Parathyroid adenoma (tissue), 2 donors: ENCODE results near the gene MYBPC2.

Experiments used
- H2AFZ ChIP-seq: fragments of 300-600 bp; sonication (generic); one replicate; pipeline ENCODE4 v1.7.0; 2017; ENCODE audit warnings: antibody characterized with exemption, mild to moderate bottlenecking
- H3K27ac ChIP-seq: fragments of 300-600 bp; sonication (generic); one replicate; pipeline ENCODE4 v1.7.0; 2017
- H3K27me3 ChIP-seq: fragments of 300-600 bp; sonication (generic); one replicate; pipeline ENCODE4 v1.7.0; 2017; ENCODE audit warnings: low read length; ENCODE audit not compliant: control insufficient read depth, insufficient read depth
- H3K36me3 ChIP-seq: fragments of 300-600 bp; sonication (generic); one replicate; pipeline ENCODE4 v1.7.0; 2017; ENCODE audit warnings: low read length; ENCODE audit not compliant: control insufficient read depth, insufficient read depth
- H3K4me1 ChIP-seq: fragments of 300-600 bp; sonication (generic); one replicate; pipeline ENCODE4 v1.7.0; 2017; ENCODE audit warnings: control low read depth
- H3K4me2 ChIP-seq: fragments of 300-600 bp; sonication (generic); one replicate; pipeline ENCODE4 v1.7.0; 2017; ENCODE audit warnings: low read length
- H3K4me3 ChIP-seq: fragments of 300-600 bp; sonication (generic); one replicate; pipeline ENCODE4 v1.7.0; 2017; ENCODE audit warnings: low read depth, low read length
- H3K79me2 ChIP-seq: fragments of 300-600 bp; sonication (generic); one replicate; pipeline ENCODE4 v1.7.0; 2017; ENCODE audit warnings: control low read depth
- H3K9ac ChIP-seq: fragments of 300-600 bp; sonication (generic); one replicate; pipeline ENCODE4 v1.7.0; 2017; ENCODE audit warnings: mild to moderate bottlenecking
- H3K9me3 ChIP-seq: fragments of 300-600 bp; sonication (generic); one replicate; pipeline ENCODE4 v1.7.0; 2017; ENCODE audit warnings: low read length; ENCODE audit not compliant: control insufficient read depth
- TF ChIP-seq, protein P1 (sequence below): fragments of 300-600 bp; sonication (generic); IDR thresholded peaks from one replicate; pipeline ENCODE4 v1.7.0; 2017; ENCODE audit warnings: antibody characterized with exemption, mild to moderate bottlenecking
- donor health status: primary hyperparathyroidism.

The MYBPC2 gene

DNA sequence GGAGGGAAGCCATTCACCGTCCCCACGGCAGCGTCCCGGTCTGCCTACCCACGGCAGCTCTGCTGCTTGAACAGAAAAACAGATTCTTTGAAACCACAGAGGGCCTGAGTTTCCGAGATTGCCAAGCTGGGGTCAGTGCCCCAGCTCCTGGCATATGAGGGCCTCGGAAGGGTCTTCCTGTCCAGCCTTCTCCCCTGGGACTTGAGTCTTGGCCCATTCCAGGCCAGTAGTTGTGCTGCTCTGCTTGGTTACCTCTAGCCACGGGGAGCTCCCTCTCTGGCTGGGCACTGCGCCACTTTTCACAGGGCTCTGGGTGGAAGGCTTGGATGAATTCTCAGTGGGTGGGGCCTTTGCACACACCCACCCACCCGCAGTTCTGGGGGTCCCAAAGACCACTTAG, 22.6 kb upstream of the MYBPC2 start:
- TF ChIP-seq, protein P1, sequence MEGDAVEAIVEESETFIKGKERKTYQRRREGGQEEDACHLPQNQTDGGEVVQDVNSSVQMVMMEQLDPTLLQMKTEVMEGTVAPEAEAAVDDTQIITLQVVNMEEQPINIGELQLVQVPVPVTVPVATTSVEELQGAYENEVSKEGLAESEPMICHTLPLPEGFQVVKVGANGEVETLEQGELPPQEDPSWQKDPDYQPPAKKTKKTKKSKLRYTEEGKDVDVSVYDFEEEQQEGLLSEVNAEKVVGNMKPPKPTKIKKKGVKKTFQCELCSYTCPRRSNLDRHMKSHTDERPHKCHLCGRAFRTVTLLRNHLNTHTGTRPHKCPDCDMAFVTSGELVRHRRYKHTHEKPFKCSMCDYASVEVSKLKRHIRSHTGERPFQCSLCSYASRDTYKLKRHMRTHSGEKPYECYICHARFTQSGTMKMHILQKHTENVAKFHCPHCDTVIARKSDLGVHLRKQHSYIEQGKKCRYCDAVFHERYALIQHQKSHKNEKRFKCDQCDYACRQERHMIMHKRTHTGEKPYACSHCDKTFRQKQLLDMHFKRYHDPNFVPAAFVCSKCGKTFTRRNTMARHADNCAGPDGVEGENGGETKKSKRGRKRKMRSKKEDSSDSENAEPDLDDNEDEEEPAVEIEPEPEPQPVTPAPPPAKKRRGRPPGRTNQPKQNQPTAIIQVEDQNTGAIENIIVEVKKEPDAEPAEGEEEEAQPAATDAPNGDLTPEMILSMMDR: no peak
- H3K9me3 ChIP-seq: no peaks in the 10 kb centered on the region
- no peak overlapping the region for H3K4me3 ChIP-seq
- H2AFZ ChIP-seq: no peak overlapping the region
- no peak overlapping the region for H3K9ac ChIP-seq
- H3K79me2 ChIP-seq: no peaks in the 10 kb centered on the region
- no peaks in the 10 kb centered on the region for H3K27me3 ChIP-seq
- H3K27ac ChIP-seq: no peak overlapping the region
- H3K4me2 ChIP-seq: no peak overlapping the region
- H3K36me3 ChIP-seq: no peaks in the 10 kb centered on the region
- H3K4me1 ChIP-seq: no peaks in the 10 kb centered on the region

DNA sequence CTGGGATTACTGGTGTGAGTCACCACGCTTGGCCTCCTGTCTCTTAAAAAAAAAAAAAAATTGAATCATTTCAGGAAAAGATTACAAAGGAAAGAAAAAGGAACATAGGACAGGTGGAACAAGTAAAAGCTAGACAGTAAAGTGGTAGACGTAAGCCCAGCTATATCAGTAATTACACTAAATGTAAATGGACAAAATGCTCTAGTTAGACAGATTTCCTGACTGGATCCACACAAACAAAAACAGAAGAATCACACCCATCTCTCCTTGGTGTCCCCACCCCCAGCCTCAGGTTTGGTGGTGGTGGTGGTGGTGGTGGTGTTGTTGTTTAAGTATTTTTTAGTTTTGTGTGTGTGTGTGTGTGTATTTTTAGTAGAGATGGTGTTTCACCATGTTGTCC, 20.3 kb upstream of the MYBPC2 start:
- Histone ChIP-seq H3K4me1 (no peaks in the 10 kb centered on the region), H2AFZ (no peak overlapping the region), H3K4me3 (no peak overlapping the region), H3K9ac (no peak overlapping the region), H3K27ac (no peak overlapping the region), H3K4me2 (no peak overlapping the region), H3K36me3 (no peaks in the 10 kb centered on the region), H3K9me3 (no peaks in the 10 kb centered on the region), H3K27me3 (no peaks in the 10 kb centered on the region), H3K79me2 (no peaks in the 10 kb centered on the region)
- TF ChIP-seq, protein P1: no peak

DNA sequence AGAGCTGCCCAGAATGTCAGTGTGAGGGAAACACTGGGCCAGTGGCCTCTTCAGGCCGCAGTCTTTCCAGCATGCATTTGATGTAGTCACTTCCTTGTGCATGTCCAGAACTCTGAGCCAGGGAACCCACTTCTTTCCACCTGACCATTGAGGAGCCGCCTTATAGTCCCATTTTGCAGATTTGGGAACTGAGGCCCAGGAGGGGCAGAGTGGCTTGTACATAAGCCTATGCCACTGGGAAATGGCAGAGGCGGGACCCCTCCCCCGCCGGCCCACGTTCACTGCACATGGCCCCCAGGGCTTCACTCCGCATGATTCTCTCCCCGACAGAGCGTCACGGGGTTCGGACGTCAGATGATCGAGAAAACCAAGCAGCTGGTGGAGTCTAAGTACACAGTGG, 19.6 kb upstream of the MYBPC2 start:
- H3K9ac ChIP-seq: no peak overlapping the region
- H3K9me3 ChIP-seq: no peaks in the 10 kb centered on the region
- H3K79me2 ChIP-seq: no peaks in the 10 kb centered on the region
- no peak overlapping the region for H3K27ac ChIP-seq
- H3K4me3 ChIP-seq: no peak overlapping the region
- H3K36me3 ChIP-seq: no peaks in the 10 kb centered on the region
- TF ChIP-seq, protein P1: no peak
- no peaks in the 10 kb centered on the region for H3K4me1 ChIP-seq
- no peak overlapping the region for H3K4me2 ChIP-seq
- no peaks in the 10 kb centered on the region for H3K27me3 ChIP-seq
- no peak overlapping the region for H2AFZ ChIP-seq

DNA sequence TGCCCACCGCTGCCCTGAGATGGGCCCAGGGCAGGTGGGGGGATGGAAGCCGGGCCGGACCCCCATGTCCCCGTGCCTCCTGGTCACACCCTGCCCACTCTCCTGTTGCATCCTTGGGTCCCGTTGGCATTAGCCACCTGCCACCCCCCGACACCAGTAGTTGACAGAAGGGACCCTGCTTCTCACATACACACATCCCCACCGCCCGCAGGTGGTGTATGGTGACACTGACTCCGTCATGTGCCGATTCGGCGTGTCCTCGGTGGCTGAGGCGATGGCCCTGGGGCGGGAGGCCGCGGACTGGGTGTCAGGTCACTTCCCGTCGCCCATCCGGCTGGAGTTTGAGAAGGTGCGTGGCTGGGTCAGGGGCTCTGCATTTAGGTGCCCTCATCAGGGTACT, 19.2 kb upstream of the MYBPC2 start:
- TF ChIP-seq, protein P1: no peak
- Histone ChIP-seq H3K27ac (no peak overlapping the region), H3K4me3 (no peak overlapping the region), H3K9ac (no peak overlapping the region), H3K9me3 (no peaks in the 10 kb centered on the region), H3K4me2 (no peak overlapping the region), H3K27me3 (no peaks in the 10 kb centered on the region), H3K79me2 (no peaks in the 10 kb centered on the region), H3K36me3 (no peaks in the 10 kb centered on the region), H3K4me1 (no peaks in the 10 kb centered on the region), H2AFZ (no peak overlapping the region)

DNA sequence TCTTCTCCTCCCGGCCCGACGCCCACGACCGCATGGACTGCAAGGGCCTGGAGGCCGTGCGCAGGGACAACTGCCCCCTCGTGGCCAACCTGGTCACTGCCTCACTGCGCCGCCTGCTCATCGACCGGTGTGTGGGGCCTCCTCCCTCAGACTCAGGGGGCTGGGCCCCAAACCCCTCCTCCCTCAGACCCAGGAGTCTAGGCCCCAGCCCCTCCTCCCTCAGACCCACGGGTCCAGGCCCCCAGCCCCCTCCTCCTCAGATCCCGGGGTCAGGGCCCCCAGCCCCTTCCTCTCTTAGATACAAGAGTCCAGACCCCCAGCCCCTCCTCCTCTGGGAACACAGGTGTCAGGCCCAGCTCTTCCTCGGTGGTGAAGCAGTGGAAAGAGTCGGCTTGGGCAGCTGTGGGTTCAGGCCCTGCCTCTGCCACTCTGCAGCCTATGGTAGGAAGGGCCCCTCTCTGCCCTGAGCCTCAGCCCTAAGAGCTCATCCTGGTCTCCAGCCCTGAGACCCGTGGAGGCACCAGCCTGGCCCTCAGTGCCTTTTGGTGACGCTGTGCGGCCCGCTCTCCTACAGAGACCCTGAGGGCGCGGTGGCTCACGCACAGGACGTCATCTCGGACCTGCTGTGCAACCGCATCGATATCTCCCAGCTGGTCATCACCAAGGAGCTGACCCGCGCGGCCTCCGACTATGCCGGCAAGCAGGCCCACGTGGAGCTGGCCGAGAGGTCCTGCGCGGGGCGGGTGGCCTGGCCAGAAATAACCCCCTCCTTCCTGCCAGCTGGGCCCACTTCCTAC, 17.6 kb upstream of the MYBPC2 start:
- Histone ChIP-seq H3K4me1 (no peaks in the 10 kb centered on the region), H3K79me2 (no peaks in the 10 kb centered on the region), H3K9me3 (no peaks in the 10 kb centered on the region), H3K27me3 (no peaks in the 10 kb centered on the region), H3K4me2 (no peak overlapping the region), H2AFZ (peak overlapping the region; percentile 57), H3K9ac (no peak overlapping the region), H3K27ac (no peak overlapping the region), H3K4me3 (no peak overlapping the region), H3K36me3 (no peaks in the 10 kb centered on the region)
- TF ChIP-seq, protein P1: peak; percentile 89
